K562 (cell line): Measurements from ENCODE around the gene GABARAP. TPM values are rescaled to one million over a fixed set of nuclear protein-coding genes. Genes with fewer than 3 reads are reported as not detected.
A peak's percentile ranks its signal among the peaks of the same experiment; 100 is the strongest.

Experiments
- CBX2 ChIP-seq: fragments of 200-600 bp; sonication (generic); IDR thresholded peaks from one replicate; pipeline ENCODE4 v1.6.1; 2012; ENCODE audit warnings: mild to moderate bottlenecking, low read length, inconsistent platforms; ENCODE audit not compliant: insufficient read depth, poor library complexity, severe bottlenecking
- EP400 ChIP-seq: fragments of 450-650 bp; IDR thresholded peaks from 2 replicates; pipeline ENCODE4 v1.6.1; 2017; ENCODE audit warnings: antibody characterized with exemption, mild to moderate bottlenecking, moderate library complexity
- GATAD2A ChIP-seq: fragments of 450-650 bp; IDR thresholded peaks from 2 replicates; pipeline ENCODE4 v1.6.1; 2017
- KLF1 ChIP-seq: fragments of 450-650 bp; IDR thresholded peaks from 2 replicates; pipeline ENCODE4 v1.6.1; 2016; ENCODE audit warnings: missing genetic modification characterization, missing compliant biosample characterization
- L3MBTL2 ChIP-seq: fragments of 450-650 bp; IDR thresholded peaks from 2 replicates; pipeline ENCODE4 v1.6.1; 2016; ENCODE audit warnings: mild to moderate bottlenecking, moderate library complexity
- MBD2 ChIP-seq: sonication (generic); IDR thresholded peaks from 2 replicates; pipeline ENCODE4 v1.6.1; 2016; ENCODE audit warnings: low read depth, borderline replicate concordance
- MCM5 ChIP-seq: fragments of 450-650 bp; IDR thresholded peaks from 2 replicates; pipeline ENCODE4 v1.6.1; 2016; ENCODE audit warnings: low read depth
- MTA1 ChIP-seq: fragments of 450-650 bp; IDR thresholded peaks from 2 replicates; pipeline ENCODE4 v1.6.1; 2017; ENCODE audit warnings: borderline replicate concordance
- NFIC ChIP-seq: fragments of 450-650 bp; IDR thresholded peaks from 2 replicates; pipeline ENCODE4 v1.6.1; 2017; ENCODE audit warnings: mild to moderate bottlenecking, inconsistent platforms
- PYGO2 ChIP-seq: fragments of 450-650 bp; IDR thresholded peaks from 2 replicates; pipeline ENCODE4 v1.6.1; 2016; ENCODE audit warnings: mild to moderate bottlenecking, missing genetic modification characterization, moderate library complexity, missing compliant biosample characterization
- RBM22 ChIP-seq: fragments of 200-400 bp; formaldehyde crosslinking; IDR thresholded peaks from 2 replicates; pipeline ENCODE4 v1.6.1; 2018; ENCODE audit warnings: low read length, low read depth; ENCODE audit not compliant: poor library complexity, severe bottlenecking
- SIN3B ChIP-seq: fragments of 450-650 bp; IDR thresholded peaks from 2 replicates; pipeline ENCODE4 v1.6.1; 2017; ENCODE audit warnings: low read depth, mild to moderate bottlenecking, moderate library complexity
- SNIP1 ChIP-seq: fragments of 450-650 bp; IDR thresholded peaks from 2 replicates; pipeline ENCODE4 v1.7.1; 2017; ENCODE audit warnings: low read depth, mild to moderate bottlenecking
- ZNF253 ChIP-seq: fragments of 250-450 bp; sonication (Bioruptor Pico); conservative IDR thresholded peaks from 2 replicates; pipeline ENCODE4 v1.6.1; 2021; ENCODE audit warnings: mild to moderate bottlenecking
- polyA plus RNA-seq, 8 experiments: library from polyadenylated mRNA; depleted of rRNA in 4 of 8; stranded (reverse) in 5 of 8; unstranded in 3 of 8; fragments of >200 nt; fragmentation: Nextera tagmentation in 2 of 8; fragmentation: Illumina TruSeq in 1 of 8; extraction: Ambion mirVana in 2 of 8; extraction: Trizol in 1 of 8; gene quantifications; 2 replicates each; pipeline versions ENCODE4 v1.2.1 to v1.2.3, GENCODE V29; 2011 to 2014; ENCODE audit warnings: inconsistent platforms in 1 of 8, missing spikeins in 1 of 8
- total RNA-seq, 7 experiments: library from RNA; depleted of rRNA in 6 of 7; stranded (reverse); fragments of >200 nt in 6 of 7; fragmentation: Illumina TruSeq in 2 of 7; extraction: Trizol in 2 of 7; gene quantifications; 2 replicates each; pipeline versions ENCODE4 v1.2.1 to v1.2.3, GENCODE V29; 2011 to 2021; ENCODE audit warnings: low replicate concordance in 1 of 7
- TF ChIP-seq, protein P1 (sequence below): fragments of 450-650 bp; IDR thresholded peaks from 2 replicates; pipeline ENCODE4 v1.6.1; 2016; ENCODE audit warnings: mild to moderate bottlenecking
- TF ChIP-seq, protein P2 (sequence below): IDR thresholded peaks from 2 replicates; pipeline ENCODE4 v1.6.1; 2014; ENCODE audit warnings: antibody characterized with exemption
- TF ChIP-seq, protein P3 (sequence below): sonication (generic); formaldehyde crosslinking; IDR thresholded peaks from 2 replicates; pipeline ENCODE4 v1.8.0; 2022; ENCODE audit warnings: mild to moderate bottlenecking, missing genetic modification reagents

The GABARAP gene
- total and polyA plus RNA-seq, 9 of the 15 experiments (the other 6 are each of a cell fraction or from before 2014, with no cell fraction given), result 47.5 to 373 (median 152) TPM

DNA sequence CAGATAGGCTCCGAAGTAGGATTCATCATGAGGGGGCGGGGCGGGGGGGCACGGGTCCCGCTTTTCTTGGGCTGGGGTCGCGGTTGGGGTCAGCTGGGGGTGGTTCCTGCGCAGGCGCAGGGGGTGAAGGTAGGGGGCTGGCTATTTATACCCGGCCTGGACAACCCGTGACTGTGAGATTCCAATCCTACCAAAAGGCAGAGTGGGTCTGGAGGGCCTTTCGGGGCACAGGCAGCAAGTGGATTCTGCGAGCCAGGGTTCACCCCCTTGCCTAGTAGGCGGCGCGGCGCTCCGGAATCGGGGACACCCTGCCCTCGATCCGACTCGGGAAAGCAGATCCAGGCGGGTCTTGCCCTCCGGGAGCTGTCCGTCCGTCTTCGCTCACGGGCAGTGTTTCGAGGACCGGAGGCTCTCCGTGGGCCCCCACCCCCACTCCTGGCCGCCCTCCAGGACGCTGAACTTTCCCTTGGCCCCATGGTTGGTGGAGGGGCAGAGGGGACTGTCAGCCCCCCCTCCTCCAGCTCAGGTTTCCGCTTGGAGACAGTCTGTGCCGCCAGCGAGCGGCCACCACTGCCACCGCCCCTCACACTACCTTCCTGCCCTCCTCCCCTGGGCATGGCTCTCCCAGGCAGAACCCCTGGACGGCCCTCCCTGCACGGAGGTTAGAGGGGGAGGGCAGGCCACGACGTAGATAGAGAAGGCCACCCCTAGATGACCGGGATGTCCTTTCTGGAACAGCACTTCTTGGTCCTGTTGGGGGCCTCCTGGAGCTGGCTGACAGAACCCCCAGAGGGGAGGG, 39.9 kb upstream of the GABARAP start (continued):
- TF ChIP-seq, protein P1, sequence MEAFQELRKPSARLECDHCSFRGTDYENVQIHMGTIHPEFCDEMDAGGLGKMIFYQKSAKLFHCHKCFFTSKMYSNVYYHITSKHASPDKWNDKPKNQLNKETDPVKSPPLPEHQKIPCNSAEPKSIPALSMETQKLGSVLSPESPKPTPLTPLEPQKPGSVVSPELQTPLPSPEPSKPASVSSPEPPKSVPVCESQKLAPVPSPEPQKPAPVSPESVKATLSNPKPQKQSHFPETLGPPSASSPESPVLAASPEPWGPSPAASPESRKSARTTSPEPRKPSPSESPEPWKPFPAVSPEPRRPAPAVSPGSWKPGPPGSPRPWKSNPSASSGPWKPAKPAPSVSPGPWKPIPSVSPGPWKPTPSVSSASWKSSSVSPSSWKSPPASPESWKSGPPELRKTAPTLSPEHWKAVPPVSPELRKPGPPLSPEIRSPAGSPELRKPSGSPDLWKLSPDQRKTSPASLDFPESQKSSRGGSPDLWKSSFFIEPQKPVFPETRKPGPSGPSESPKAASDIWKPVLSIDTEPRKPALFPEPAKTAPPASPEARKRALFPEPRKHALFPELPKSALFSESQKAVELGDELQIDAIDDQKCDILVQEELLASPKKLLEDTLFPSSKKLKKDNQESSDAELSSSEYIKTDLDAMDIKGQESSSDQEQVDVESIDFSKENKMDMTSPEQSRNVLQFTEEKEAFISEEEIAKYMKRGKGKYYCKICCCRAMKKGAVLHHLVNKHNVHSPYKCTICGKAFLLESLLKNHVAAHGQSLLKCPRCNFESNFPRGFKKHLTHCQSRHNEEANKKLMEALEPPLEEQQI, result no peak
- TF ChIP-seq L3MBTL2 (0 out of 2 replicates have a peak, but pooled peaks have one; percentile 3), GATAD2A (no peak), SIN3B (peak; percentile 18; the same call in 1 of the 2 replicates), NFIC (peak; percentile 72), RBM22 (no peak), KLF1 (tag) (no peak), MTA1 (no peak), PYGO2 (tag) (no peak), SNIP1 (no peak), MBD2 (no peak), CBX2 (no peak), EP400 (0 out of 2 replicates have a peak, but pooled peaks have one; percentile 17), MCM5 (no peak), ZNF253 (CRISPR knock-in tag) (no peak)
- TF ChIP-seq, protein P2, sequence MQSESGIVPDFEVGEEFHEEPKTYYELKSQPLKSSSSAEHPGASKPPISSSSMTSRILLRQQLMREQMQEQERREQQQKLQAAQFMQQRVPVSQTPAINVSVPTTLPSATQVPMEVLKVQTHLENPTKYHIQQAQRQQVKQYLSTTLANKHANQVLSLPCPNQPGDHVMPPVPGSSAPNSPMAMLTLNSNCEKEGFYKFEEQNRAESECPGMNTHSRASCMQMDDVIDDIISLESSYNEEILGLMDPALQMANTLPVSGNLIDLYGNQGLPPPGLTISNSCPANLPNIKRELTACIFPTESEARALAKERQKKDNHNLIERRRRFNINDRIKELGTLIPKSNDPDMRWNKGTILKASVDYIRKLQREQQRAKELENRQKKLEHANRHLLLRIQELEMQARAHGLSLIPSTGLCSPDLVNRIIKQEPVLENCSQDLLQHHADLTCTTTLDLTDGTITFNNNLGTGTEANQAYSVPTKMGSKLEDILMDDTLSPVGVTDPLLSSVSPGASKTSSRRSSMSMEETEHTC, result no peak
- TF ChIP-seq, protein P3, sequence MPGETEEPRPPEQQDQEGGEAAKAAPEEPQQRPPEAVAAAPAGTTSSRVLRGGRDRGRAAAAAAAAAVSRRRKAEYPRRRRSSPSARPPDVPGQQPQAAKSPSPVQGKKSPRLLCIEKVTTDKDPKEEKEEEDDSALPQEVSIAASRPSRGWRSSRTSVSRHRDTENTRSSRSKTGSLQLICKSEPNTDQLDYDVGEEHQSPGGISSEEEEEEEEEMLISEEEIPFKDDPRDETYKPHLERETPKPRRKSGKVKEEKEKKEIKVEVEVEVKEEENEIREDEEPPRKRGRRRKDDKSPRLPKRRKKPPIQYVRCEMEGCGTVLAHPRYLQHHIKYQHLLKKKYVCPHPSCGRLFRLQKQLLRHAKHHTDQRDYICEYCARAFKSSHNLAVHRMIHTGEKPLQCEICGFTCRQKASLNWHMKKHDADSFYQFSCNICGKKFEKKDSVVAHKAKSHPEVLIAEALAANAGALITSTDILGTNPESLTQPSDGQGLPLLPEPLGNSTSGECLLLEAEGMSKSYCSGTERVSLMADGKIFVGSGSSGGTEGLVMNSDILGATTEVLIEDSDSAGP (CRISPR knock-in tag), result no peak
